HG03342 (cell line): ENCODE measurements around the gene C20orf173.
"Not testable (repeated sequence)": the region's sequence is repeated elsewhere in the genome, so short reads cannot be mapped to it uniquely, and the experiment has no call there.

Experiments used
- ATAC-seq: cut with Tn5 transposase; IDR thresholded peaks from one replicate; pipeline ENCODE4 v1.9.1; 2021; ENCODE audit warnings: mild to moderate bottlenecking, moderate library complexity; ENCODE audit not compliant: unreplicated experiment

C20orf173 gene

GRCh38 chr20:35529552-35529951 is at the start of gene C20orf173:
Gene C20orf173 (minus strand): TSS chr20:35529652. CDS start chr20:35529373, 279 bp downstream.
- no peak for ATAC-seq

GRCh38 chr20:35579196-35579595 is 49.7 kb upstream of the C20orf173 start:
- no peak for ATAC-seq

- no peak for ATAC-seq
Observed at GRCh38 chr20:35578469-35578868, 49.0 kb upstream of the C20orf173 start.

- ATAC-seq = no peak
Observed at GRCh38 chr20:35576816-35577215, 47.4 kb upstream of the C20orf173 start.

GRCh38 chr20:35575958-35576357 is 46.5 kb upstream of the C20orf173 start:
- no peak for ATAC-seq

GRCh38 chr20:35572838-35573237 is 43.4 kb upstream of the C20orf173 start:
- no peak for ATAC-seq

- no peak for ATAC-seq
Observed at GRCh38 chr20:35571555-35571954, 42.1 kb upstream of the C20orf173 start.

GRCh38 chr20:35568645-35569044 is 39.2 kb upstream of the C20orf173 start:
- no peak for ATAC-seq

- ATAC-seq = no peak
Observed at GRCh38 chr20:35564905-35565304, 35.5 kb upstream of the C20orf173 start.

GRCh38 chr20:35563834-35564233 is 34.4 kb upstream of the C20orf173 start:
- ATAC-seq = no peak

- no peak for ATAC-seq
Observed at GRCh38 chr20:35562541-35563110, 33.2 kb upstream of the C20orf173 start.

- ATAC-seq = no peak
Observed at GRCh38 chr20:35561671-35562070, 32.2 kb upstream of the C20orf173 start.

GRCh38 chr20:35561268-35561667 is 31.8 kb upstream of the C20orf173 start:
- no peak for ATAC-seq

- ATAC-seq = no peak
Observed at GRCh38 chr20:35560541-35560940, 31.1 kb upstream of the C20orf173 start.

GRCh38 chr20:35560105-35560511 is 30.7 kb upstream of the C20orf173 start:
- ATAC-seq = no peak

- ATAC-seq = no peak
Observed at GRCh38 chr20:35559042-35559693, 29.7 kb upstream of the C20orf173 start.

- ATAC-seq = no peak
Observed at GRCh38 chr20:35558451-35558850, 29.0 kb upstream of the C20orf173 start.

GRCh38 chr20:35556871-35557270 is 27.4 kb upstream of the C20orf173 start:
- no peak for ATAC-seq

- ATAC-seq = no peak
Observed at GRCh38 chr20:35555951-35556645, 26.6 kb upstream of the C20orf173 start.

- not testable (repeated sequence) for ATAC-seq
Observed at GRCh38 chr20:35555461-35555860, 26.0 kb upstream of the C20orf173 start.

- ATAC-seq = no peak
Observed at GRCh38 chr20:35552914-35553313, 23.5 kb upstream of the C20orf173 start.

GRCh38 chr20:35551503-35551902 is 22.1 kb upstream of the C20orf173 start:
- no peak for ATAC-seq
